IMR-90 (cell line): ENCODE data around the gene SMIM14. TPM values are rescaled to one million over a fixed set of nuclear protein-coding genes. Genes with fewer than 3 reads are reported as not detected.

Source experiments
- polyA plus RNA-seq, 3 experiments: library from polyadenylated mRNA; depleted of rRNA; stranded (reverse); fragments of >200 nt; gene quantifications; 2 replicates each; pipeline ENCODE4 v1.2.3, GENCODE V29; 2012; ENCODE audit warnings: low replicate concordance in 1 of 3
- total RNA-seq: library from RNA; depleted of rRNA; stranded (reverse); fragments of >200 nt; gene quantifications from 2 replicates; pipeline ENCODE4 v1.2.3, GENCODE V29; 2012
- TF ChIP-seq, protein P1 (sequence below): fragments of 150-350 bp; IDR thresholded peaks from 2 replicates; pipeline ENCODE4 v1.6.1; 2016; ENCODE audit warnings: low read depth, mild to moderate bottlenecking, low read length, moderate library complexity, borderline replicate concordance

Gene SMIM14
- total and polyA plus RNA-seq, 2 of the 4 experiments (the other 2 are of a cell fraction) = 15.6 to 20.9 TPM

- TF ChIP-seq, protein P1, sequence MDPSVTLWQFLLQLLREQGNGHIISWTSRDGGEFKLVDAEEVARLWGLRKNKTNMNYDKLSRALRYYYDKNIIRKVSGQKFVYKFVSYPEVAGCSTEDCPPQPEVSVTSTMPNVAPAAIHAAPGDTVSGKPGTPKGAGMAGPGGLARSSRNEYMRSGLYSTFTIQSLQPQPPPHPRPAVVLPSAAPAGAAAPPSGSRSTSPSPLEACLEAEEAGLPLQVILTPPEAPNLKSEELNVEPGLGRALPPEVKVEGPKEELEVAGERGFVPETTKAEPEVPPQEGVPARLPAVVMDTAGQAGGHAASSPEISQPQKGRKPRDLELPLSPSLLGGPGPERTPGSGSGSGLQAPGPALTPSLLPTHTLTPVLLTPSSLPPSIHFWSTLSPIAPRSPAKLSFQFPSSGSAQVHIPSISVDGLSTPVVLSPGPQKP = no peak
These were observed 111.2 kb downstream of the SMIM14 start, which contains the start of gene UGDH (continued) for GRCh38 chr4:39527296-39528060.
